T-cell (primary cell): Measurements from ENCODE around the gene NKX3-2. TPM values are rescaled to one million over a fixed set of nuclear protein-coding genes. Genes with fewer than 3 reads are reported as not detected.
A peak's percentile ranks its signal among the peaks of the same experiment; 100 is the strongest.

Experiments used
- ATAC-seq, 4 experiments: fragments of 200-7000 bp in 3 of 4; fragments of 150-1000 bp in 1 of 4; cut with Tn5 transposase; replicated peaks in 1 of 4; 1 replicate in 3 of 4; 2 replicates in 1 of 4; pipeline ENCODE4 v1.10.0; 2021; ENCODE audit warnings: moderate library complexity in 3 of 4, mild to moderate bottlenecking in 2 of 4, moderate number of reproducible peaks in 1 of 4
- CTCF ChIA-PET, 2 donors: fragments of 300-600 bp; sonication (Branson Sonifier 250); formaldehyde crosslinking; loops; one replicate each; lab custom pipeline; 2022; ENCODE audit warnings: antibody characterized with exemption in 2 of 2; lab: Charles Lee
- POLR2A ChIA-PET, 2 donors: fragments of 300-600 bp; sonication (Branson Sonifier 250); formaldehyde crosslinking; loops; one replicate each; lab custom pipeline; 2022; ENCODE audit warnings: antibody characterized with exemption in 2 of 2; lab: Charles Lee
- DNase-seq, 35 experiments: peaks; one replicate each; pipeline versions ENCODE4 v3.0.0 to v3.0.0-alpha.2; 2013 to 2023
- H3K27ac ChIP-seq: one replicate; pipeline ENCODE4 v1.5.1; 2013; ENCODE audit warnings: low read length
- H3K27me3 ChIP-seq, 2 experiments: replicated peaks in 1 of 2; 1 replicate in 1 of 2; 2 replicates in 1 of 2; pipeline versions ENCODE4 v1.6.1 to v1.7.0; 2013; ENCODE audit warnings: low read length in 1 of 2, mixed read lengths in 1 of 2; ENCODE audit not compliant: control insufficient read depth in 2 of 2, insufficient read depth in 2 of 2; ENCODE audit errors: extremely low read depth in 1 of 2
- H3K36me3 ChIP-seq, 2 donors: 1 replicate in 1 of 2; 2 replicates in 1 of 2; pipeline versions ENCODE4 v1.6.1 to v1.7.0; 2013; ENCODE audit warnings: low read length in 1 of 2; ENCODE audit not compliant: control insufficient read depth in 2 of 2, insufficient read depth in 1 of 2; ENCODE audit errors: extremely low read depth in 1 of 2
- H3K4me1 ChIP-seq, 2 experiments: 1 replicate in 1 of 2; 2 replicates in 1 of 2; pipeline versions ENCODE4 v1.6.1 to v1.7.0; 2013; ENCODE audit warnings: low read length in 2 of 2, mixed read lengths in 1 of 2; ENCODE audit not compliant: insufficient read depth in 2 of 2, control insufficient read depth in 1 of 2; ENCODE audit errors: extremely low read depth in 1 of 2
- H3K4me3 ChIP-seq, 2 donors: 1 replicate in 1 of 2; 2 replicates in 1 of 2; pipeline versions ENCODE4 v1.5.1 to v1.7.0; 2013; ENCODE audit warnings: mild to moderate bottlenecking in 2 of 2, low read length in 1 of 2, moderate library complexity in 1 of 2; ENCODE audit not compliant: control insufficient read depth in 1 of 2; ENCODE audit errors: extremely low read depth in 1 of 2
- H3K9me3 ChIP-seq: 2 replicates; pipeline ENCODE4 v1.7.0; 2013
- H3K27ac Mint-ChIP-seq, 2 donors: one replicate each; pipeline ENCODE4 v1.8.0; 2020 to 2021; ENCODE audit warnings: mild to moderate bottlenecking in 2 of 2, mixed read lengths in 2 of 2
- H3K27me3 Mint-ChIP-seq, 2 donors: one replicate each; pipeline ENCODE4 v1.8.0; 2021 to 2022; ENCODE audit warnings: mixed read lengths in 2 of 2
- H3K36me3 Mint-ChIP-seq: one replicate; pipeline ENCODE4 v1.8.0; 2021; ENCODE audit warnings: mixed read lengths
- H3K4me1 Mint-ChIP-seq, 3 donors: one replicate each; pipeline ENCODE4 v1.8.0; 2020 to 2022; ENCODE audit warnings: mixed read lengths in 3 of 3, mild to moderate bottlenecking in 1 of 3
- H3K4me3 Mint-ChIP-seq, 3 donors: one replicate each; pipeline ENCODE4 v1.8.0; 2020 to 2022; ENCODE audit warnings: mild to moderate bottlenecking in 3 of 3, mixed read lengths in 3 of 3, moderate library complexity in 3 of 3
- H3K9me3 Mint-ChIP-seq, 3 donors: one replicate each; pipeline ENCODE4 v1.8.0; 2020 to 2022; ENCODE audit warnings: mixed read lengths in 3 of 3
- WGBS: methylation state at CpG from one replicate; pipeline ENCODE4 v1.1.5; 2013; ENCODE audit warnings: missing lambda C conversion rate; ENCODE audit not compliant: insufficient coverage; 5-methylcytosine and 5-hydroxymethylcytosine counted together
- total RNA-seq, 35 experiments: library from RNA in 6 of 35; stranded (reverse) in 6 of 35; fragments of 120-200 nt in 1 of 35; gene quantifications; one replicate each; pipeline versions ENCODE4 v1.2.1 to v1.2.4 and lab custom pipeline; 2013 to 2026

The NKX3-2 gene
- total RNA-seq, 5 donors from 2014 or later (not counting 1 experiment from before 2014, with no cell fraction given) = not detected

- Histone ChIP-seq H3K27me3 (peaks cover 30 to 96% of the 10 kb centered on the region in 2 experiments), H3K27ac (no peak overlapping the region), H3K4me3 (peak overlapping the region in 1 of 2 donors; percentile 44), H3K4me1 (peaks cover 2 to 66% of the 10 kb centered on the region in 2 experiments), H3K9me3 (peaks cover 4% of the 10 kb centered on the region), H3K36me3 (no peaks in the 10 kb centered on the region)
- DNase-seq (no peak), ATAC-seq (no peak)
- POLR2A ChIA-PET = interaction anchor here in 1 of 2 donors (0.7 kb wide), 1 partner anchor 12 kb away, joined by 3 read pairs; no protein-coding TSS in a partner anchor
- peaks cover 53 to 85% of the 10 kb centered on the region in 2 donors for H3K27me3 Mint-ChIP-seq
- CTCF ChIA-PET = no interaction called here
- peak overlapping the region in 2 of 3 donors; percentile 39 to 86 for H3K4me3 Mint-ChIP-seq
- H3K27ac Mint-ChIP-seq = peak overlapping the region in 1 of 2 donors; percentile 34
- peaks cover 0 to 14% (median 7%) of the 10 kb centered on the region in 3 donors for H3K9me3 Mint-ChIP-seq
- peaks cover 42 to 44% (median 42%) of the 10 kb centered on the region in 3 donors for H3K4me1 Mint-ChIP-seq
- peaks cover 5% of the 10 kb centered on the region for H3K36me3 Mint-ChIP-seq
- WGBS = 12% methylated on average over 36 of the region's 42 CpGs
Measured at GRCh38 chr4:13539619-13540445, 4.5 kb downstream of the NKX3-2 start.

- ChIA-PET CTCF (no interaction called here), POLR2A (no interaction called here)
- H3K9me3 ChIP-seq = peaks cover 4% of the 10 kb centered on the region
- DNase-seq (no peak), ATAC-seq (no peak)
- H3K4me1 ChIP-seq = peaks cover 2 to 61% of the 10 kb centered on the region in 2 experiments
- Mint-ChIP-seq H3K4me1 (peaks cover 41 to 44% (median 43%) of the 10 kb centered on the region in 3 donors), H3K27ac (peak overlapping the region in 1 of 2 donors; percentile 34), H3K27me3 (peaks cover 56 to 92% of the 10 kb centered on the region in 2 donors), H3K36me3 (peaks cover 5% of the 10 kb centered on the region), H3K4me3 (peak overlapping the region in 1 of 3 donors; percentile 86), H3K9me3 (peaks cover 0 to 14% (median 7%) of the 10 kb centered on the region in 3 donors)
- no peaks in the 10 kb centered on the region for H3K36me3 ChIP-seq
- H3K27me3 ChIP-seq = peaks cover 35 to 99% of the 10 kb centered on the region in 2 experiments
- H3K4me3 ChIP-seq = peak overlapping the region in 1 of 2 donors; percentile 25
- 10% methylated on average over 14 of the region's 23 CpGs for whole genome bisulfite sequencing
- no peak overlapping the region for H3K27ac ChIP-seq
Measured at GRCh38 chr4:13539047-13539618, 5.2 kb downstream of the NKX3-2 start.

- peaks cover 2 to 55% of the 10 kb centered on the region in 2 experiments for H3K4me1 ChIP-seq
- peaks cover 36 to 99% of the 10 kb centered on the region in 2 experiments for H3K27me3 ChIP-seq
- 26% methylated on average over 9 of the region's 16 CpGs for WGBS
- peaks cover 4% of the 10 kb centered on the region for H3K9me3 ChIP-seq
- DNase-seq (no peak), ATAC-seq (no peak)
- Mint-ChIP-seq H3K4me3 (peak overlapping the region in 1 of 3 donors; percentile 86), H3K9me3 (peaks cover 0 to 14% (median 7%) of the 10 kb centered on the region in 3 donors), H3K27ac (peak overlapping the region in 1 of 2 donors; percentile 83), H3K27me3 (peaks cover 61 to 96% of the 10 kb centered on the region in 2 donors), H3K36me3 (peaks cover 5% of the 10 kb centered on the region), H3K4me1 (peaks cover 41 to 44% (median 44%) of the 10 kb centered on the region in 3 donors)
- H3K27ac ChIP-seq = no peak overlapping the region
- peak overlapping the region in 1 of 2 donors; percentile 25 for H3K4me3 ChIP-seq
- no peaks in the 10 kb centered on the region for H3K36me3 ChIP-seq
- POLR2A ChIA-PET = no interaction called here
- CTCF ChIA-PET = no interaction called here
Measured at GRCh38 chr4:13538427-13538973, 5.8 kb downstream of the NKX3-2 start.

GRCh38 chr4:13537832-13538177, 6.5 kb downstream of the NKX3-2 start:
- CTCF ChIA-PET = no interaction called here
- H3K27me3 Mint-ChIP-seq = peaks cover 60 to 95% of the 10 kb centered on the region in 2 donors
- peak overlapping the region in 1 of 3 donors; percentile 86 for H3K4me3 Mint-ChIP-seq
- H3K27ac Mint-ChIP-seq = no peak overlapping the region
- peaks cover 35 to 41% (median 37%) of the 10 kb centered on the region in 3 donors for H3K4me1 Mint-ChIP-seq
- Histone ChIP-seq H3K4me1 (peaks cover 2 to 48% of the 10 kb centered on the region in 2 experiments), H3K36me3 (no peaks in the 10 kb centered on the region), H3K27ac (no peak overlapping the region), H3K4me3 (peak overlapping the region in 1 of 2 donors; percentile 35), H3K9me3 (peaks cover 4% of the 10 kb centered on the region), H3K27me3 (peaks cover 36 to 99% of the 10 kb centered on the region in 2 experiments)
- H3K9me3 Mint-ChIP-seq = peaks cover 0 to 14% (median 7%) of the 10 kb centered on the region in 3 donors
- POLR2A ChIA-PET = no interaction called here
- peaks cover 5% of the 10 kb centered on the region for H3K36me3 Mint-ChIP-seq
- WGBS = 4% methylated on average over 6 of the region's 10 CpGs
- ATAC-seq = no peak
- DNase-seq = no peak

- peaks cover 30 to 36% (median 33%) of the 10 kb centered on the region in 3 donors for H3K4me1 Mint-ChIP-seq
- H3K27ac ChIP-seq = no peak overlapping the region
- H3K27ac Mint-ChIP-seq = no peak overlapping the region
- CTCF ChIA-PET = no interaction called here
- no peak overlapping the region for H3K4me3 Mint-ChIP-seq
- DNase-seq (no peak), ATAC-seq (no peak)
- H3K27me3 Mint-ChIP-seq = peaks cover 61 to 95% of the 10 kb centered on the region in 2 donors
- no peaks in the 10 kb centered on the region for H3K36me3 ChIP-seq
- H3K9me3 ChIP-seq = peaks cover 4% of the 10 kb centered on the region
- H3K27me3 ChIP-seq = peaks cover 39 to 98% of the 10 kb centered on the region in 2 experiments
- WGBS = 10% methylated on average over 27 of the region's 34 CpGs
- H3K4me1 ChIP-seq = peaks cover 2 to 43% of the 10 kb centered on the region in 2 experiments
- H3K9me3 Mint-ChIP-seq = peaks cover 0 to 14% (median 7%) of the 10 kb centered on the region in 3 donors
- H3K36me3 Mint-ChIP-seq = peaks cover 5% of the 10 kb centered on the region
- POLR2A ChIA-PET = no interaction called here
- peak overlapping the region in 1 of 2 donors; percentile 35 for H3K4me3 ChIP-seq
Measured at GRCh38 chr4:13537011-13537831, 7.1 kb downstream of the NKX3-2 start.
